Fibroblast of lung (primary cell): ENCODE data around the gene ARVCF.

ENCODE experiments used
- CTCF ChIP-seq, 2 donors: IDR thresholded peaks in 1 of 2; conservative IDR thresholded peaks in 1 of 2; 1 replicate in 1 of 2; 2 replicates in 1 of 2; pipeline ENCODE4 v1.5.1; 2011 to 2012; ENCODE audit warnings: low read length in 2 of 2, control low read depth in 1 of 2, inconsistent platforms in 1 of 2, low read depth in 1 of 2, mild to moderate bottlenecking in 1 of 2
- EZH2 ChIP-seq: IDR thresholded peaks from 2 replicates; pipeline ENCODE4 v1.5.1; 2012; ENCODE audit warnings: low read length, control low read depth, mild to moderate bottlenecking; ENCODE audit errors: missing control alignments

GRCh38 chr22:20004464-20004863 lies 12.2 kb downstream of the ARVCF start:
- TF ChIP-seq CTCF (conservative IDR thresholded peaks at IDR 0.05 in 1 of 2, IDR thresholded peaks at IDR 0.05 in 1 of 2; ENCODE audit: low read depth in 1 of 2, low read length in 2 of 2) = no peak
- no peak for TF ChIP-seq EZH2
